ENCODE measurements around the gene SP2. TPM values are rescaled to one million over a fixed set of nuclear protein-coding genes. Genes with fewer than 3 reads are reported as not detected.

Gene SP2
- total RNA-seq, 1 donor from 2014 or later = 198 TPM

GRCh38 chr17:47970725-47971499, 74.9 kb downstream of the SP2 start, which contains the start of gene CDK5RAP3:
TSS of gene CDK5RAP3 (plus strand) at chr17:47971113. CDS start at chr17:47971147, 34 bp downstream.
- peak; percentile 90 to 98 (median 97) for TF ChIP-seq CTCF (IDR thresholded peaks at IDR 0.05)
- no peaks in the 10 kb centered on the region for H3K27me3 ChIP-seq
- peaks cover 18 to 26% of the 10 kb centered on the region in 2 donors for H3K36me3 ChIP-seq
- peak; percentile 99 to 100 for DNase-seq (ENCODE audit: low spot score in 2 of 2)
- H3K27ac ChIP-seq = peak within 1 kb of the TSS; percentile 86 to 87
- H3K9me3 ChIP-seq = no peaks in the 10 kb centered on the region
- H3K4me3 ChIP-seq = peak within 1 kb of the TSS; percentile 82 to 98
- H3K4me1 ChIP-seq = peaks cover 3 to 15% of the 10 kb centered on the region in 2 donors
- intact Hi-C loops (cut with DNase I) = loop anchor here (1.0 to 5.0 kb wide), 8 partner anchors 22 to 921 kb away; partner anchors contain the start of genes ATP5MC1, NFE2L1, PNPO and SCRN2

- no peak for TF ChIP-seq CTCF (IDR thresholded peaks at IDR 0.05)
- H3K9me3 ChIP-seq = no peaks in the 10 kb centered on the region
- H3K4me1 ChIP-seq = peaks cover 3 to 15% of the 10 kb centered on the region in 2 donors
- DNase-seq (ENCODE audit: low spot score in 2 of 2) = no peak
- H3K36me3 ChIP-seq = peaks cover 40 to 53% of the 10 kb centered on the region in 2 donors
- no peak overlapping the region for H3K4me3 ChIP-seq
- H3K27ac ChIP-seq = no peak overlapping the region
- no peaks in the 10 kb centered on the region for H3K27me3 ChIP-seq
- intact Hi-C loops (cut with DNase I) = loop anchor here (5.0 kb wide), 1 partner anchor 919 kb away; the partner anchor contains the start of gene ATP5MC1
Observed at GRCh38 chr17:47973541-47973940, 77.5 kb downstream of the SP2 start.

GRCh38 chr17:47975189-47975822, 79.3 kb downstream of the SP2 start:
- no peak overlapping the region for H3K27ac ChIP-seq
- no peak for TF ChIP-seq CTCF (IDR thresholded peaks at IDR 0.05)
- DNase-seq (ENCODE audit: low spot score in 2 of 2) = no peak
- H3K27me3 ChIP-seq = no peaks in the 10 kb centered on the region
- peaks cover 57 to 70% of the 10 kb centered on the region in 2 donors for H3K36me3 ChIP-seq
- no peaks in the 10 kb centered on the region for H3K9me3 ChIP-seq
- intact Hi-C loops (cut with DNase I) = no loop called here
- H3K4me1 ChIP-seq = peaks cover 3 to 12% of the 10 kb centered on the region in 2 donors
- H3K4me3 ChIP-seq = no peak overlapping the region

- DNase-seq (ENCODE audit: low spot score in 2 of 2) = no peak
- H3K27ac ChIP-seq = no peak overlapping the region
- no peak for TF ChIP-seq CTCF (IDR thresholded peaks at IDR 0.05)
- H3K4me1 ChIP-seq = peaks cover 3 to 10% of the 10 kb centered on the region in 2 donors
- H3K36me3 ChIP-seq = peaks cover 62 to 75% of the 10 kb centered on the region in 2 donors
- intact Hi-C loops (cut with DNase I) = no loop called here
- no peaks in the 10 kb centered on the region for H3K9me3 ChIP-seq
- H3K4me3 ChIP-seq = no peak overlapping the region
- no peaks in the 10 kb centered on the region for H3K27me3 ChIP-seq
Observed at GRCh38 chr17:47975823-47976205, 79.8 kb downstream of the SP2 start.

GRCh38 chr17:47978324-47978723, 82.3 kb downstream of the SP2 start:
- intact Hi-C loops (cut with DNase I) = loop anchor here (1.0 to 2.0 kb wide), 2 partner anchors 40 to 152 kb away; no protein-coding TSS in a partner anchor
- H3K4me1 ChIP-seq = no peaks in the 10 kb centered on the region
- peaks cover 75 to 94% of the 10 kb centered on the region in 2 donors for H3K36me3 ChIP-seq
- no peak overlapping the region for H3K4me3 ChIP-seq
- TF ChIP-seq CTCF (IDR thresholded peaks at IDR 0.05) = peak; percentile 39 to 71 (median 62)
- DNase-seq (ENCODE audit: low spot score in 2 of 2) = no peak
- no peak overlapping the region for H3K27ac ChIP-seq
- H3K27me3 ChIP-seq = no peaks in the 10 kb centered on the region
- no peaks in the 10 kb centered on the region for H3K9me3 ChIP-seq

Other genes with a start within 250 kb of the SP2 start
- 261 TPM for gene KPNB1, start 246.3 kb upstream of the SP2 start, total RNA-seq
- 18.3 TPM for gene TBKBP1, start 202.1 kb upstream of the SP2 start, total RNA-seq
- gene TBX21, start 163.0 kb upstream of the SP2 start, total RNA-seq = not detected
- 28.8 TPM for gene OSBPL7, start 74.4 kb upstream of the SP2 start, total RNA-seq
- gene MRPL10, start 64.7 kb upstream of the SP2 start, total RNA-seq = 13.7 TPM
- gene LRRC46, start 64.6 kb upstream of the SP2 start, total RNA-seq = not detected
- 126 TPM for gene SCRN2, start 55.0 kb upstream of the SP2 start, total RNA-seq
- 0.11 TPM for gene SP6, start 45.1 kb upstream of the SP2 start, total RNA-seq
- 36.7 TPM for gene PNPO, start 45.3 kb downstream of the SP2 start, total RNA-seq
- gene PRR15L, start 61.6 kb downstream of the SP2 start, total RNA-seq = not detected
- 52.3 TPM for gene CDK5RAP3, start 74.9 kb downstream of the SP2 start, total RNA-seq
- gene COPZ2, start 141.6 kb downstream of the SP2 start, total RNA-seq = 155 TPM
- 114 TPM for gene NFE2L1, start 152.1 kb downstream of the SP2 start, total RNA-seq
- gene CBX1, start 205.2 kb downstream of the SP2 start, total RNA-seq = 20.2 TPM
- gene SNX11, start 211.5 kb downstream of the SP2 start, total RNA-seq = 6.6 TPM

Measured in ascending aorta (tissue), 2 donors.